GM12874 (cell line): ENCODE measurements around the gene LAMC3.

ENCODE experiments used
- CTCF ChIP-seq: IDR thresholded peaks from 2 replicates; pipeline ENCODE4 v1.5.1; 2011; ENCODE audit warnings: low read depth, mild to moderate bottlenecking, control low read depth, low read length, moderate library complexity; ENCODE audit not compliant: insufficient read depth

LAMC3 gene

GRCh38 chr9:131015112-131015511, 6.1 kb downstream of the LAMC3 start:
- no peak for TF ChIP-seq CTCF

GRCh38 chr9:131015876-131016397, 7.0 kb downstream of the LAMC3 start:
- TF ChIP-seq CTCF, result no peak

GRCh38 chr9:131017067-131017466, 8.1 kb downstream of the LAMC3 start:
- TF ChIP-seq CTCF, result no peak

GRCh38 chr9:131018621-131019020, 9.6 kb downstream of the LAMC3 start:
- TF ChIP-seq CTCF, result peak; percentile 20; the same call in 1 of the 2 replicates

GRCh38 chr9:131019388-131020239, 10.6 kb downstream of the LAMC3 start:
- no peak for TF ChIP-seq CTCF

GRCh38 chr9:131020388-131020787, 11.4 kb downstream of the LAMC3 start:
- no peak for TF ChIP-seq CTCF

GRCh38 chr9:131020862-131021261, 11.9 kb downstream of the LAMC3 start:
- TF ChIP-seq CTCF, result no peak
